ENCODE data around the gene ANKIB1.

GRCh38 chr7:92446869-92447344, 201.1 kb downstream of the ANKIB1 start:
- TF ChIP-seq, protein P1, sequence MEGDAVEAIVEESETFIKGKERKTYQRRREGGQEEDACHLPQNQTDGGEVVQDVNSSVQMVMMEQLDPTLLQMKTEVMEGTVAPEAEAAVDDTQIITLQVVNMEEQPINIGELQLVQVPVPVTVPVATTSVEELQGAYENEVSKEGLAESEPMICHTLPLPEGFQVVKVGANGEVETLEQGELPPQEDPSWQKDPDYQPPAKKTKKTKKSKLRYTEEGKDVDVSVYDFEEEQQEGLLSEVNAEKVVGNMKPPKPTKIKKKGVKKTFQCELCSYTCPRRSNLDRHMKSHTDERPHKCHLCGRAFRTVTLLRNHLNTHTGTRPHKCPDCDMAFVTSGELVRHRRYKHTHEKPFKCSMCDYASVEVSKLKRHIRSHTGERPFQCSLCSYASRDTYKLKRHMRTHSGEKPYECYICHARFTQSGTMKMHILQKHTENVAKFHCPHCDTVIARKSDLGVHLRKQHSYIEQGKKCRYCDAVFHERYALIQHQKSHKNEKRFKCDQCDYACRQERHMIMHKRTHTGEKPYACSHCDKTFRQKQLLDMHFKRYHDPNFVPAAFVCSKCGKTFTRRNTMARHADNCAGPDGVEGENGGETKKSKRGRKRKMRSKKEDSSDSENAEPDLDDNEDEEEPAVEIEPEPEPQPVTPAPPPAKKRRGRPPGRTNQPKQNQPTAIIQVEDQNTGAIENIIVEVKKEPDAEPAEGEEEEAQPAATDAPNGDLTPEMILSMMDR (IDR thresholded peaks at IDR 0.05): peak; percentile 88
- no peak for TF ChIP-seq EZH2phosphoT487 (IDR thresholded peaks at IDR 0.05)
- no peak for TF ChIP-seq EZH2 (IDR thresholded peaks at IDR 0.05)

Measured in neural progenitor cell (in vitro differentiated cells).